Panc1 (cell line): Measurements from ENCODE around the gene BEGAIN.

ENCODE experiments used
- POLR2AphosphoS5 ChIP-seq: IDR thresholded peaks from 2 replicates; pipeline ENCODE4 v1.6.1; 2012; ENCODE audit warnings: mild to moderate bottlenecking, low read depth, low read length, moderate library complexity
- TCF7L2 ChIP-seq: IDR thresholded peaks from 2 replicates; pipeline ENCODE4 v1.6.1; 2011; ENCODE audit warnings: mild to moderate bottlenecking, low read depth, low read length, inconsistent platforms
- TF ChIP-seq, protein P1 (sequence below): fragments of 450-650 bp; IDR thresholded peaks from 2 replicates; pipeline ENCODE4 v1.5.1; 2017; ENCODE audit warnings: mild to moderate bottlenecking

DNA sequence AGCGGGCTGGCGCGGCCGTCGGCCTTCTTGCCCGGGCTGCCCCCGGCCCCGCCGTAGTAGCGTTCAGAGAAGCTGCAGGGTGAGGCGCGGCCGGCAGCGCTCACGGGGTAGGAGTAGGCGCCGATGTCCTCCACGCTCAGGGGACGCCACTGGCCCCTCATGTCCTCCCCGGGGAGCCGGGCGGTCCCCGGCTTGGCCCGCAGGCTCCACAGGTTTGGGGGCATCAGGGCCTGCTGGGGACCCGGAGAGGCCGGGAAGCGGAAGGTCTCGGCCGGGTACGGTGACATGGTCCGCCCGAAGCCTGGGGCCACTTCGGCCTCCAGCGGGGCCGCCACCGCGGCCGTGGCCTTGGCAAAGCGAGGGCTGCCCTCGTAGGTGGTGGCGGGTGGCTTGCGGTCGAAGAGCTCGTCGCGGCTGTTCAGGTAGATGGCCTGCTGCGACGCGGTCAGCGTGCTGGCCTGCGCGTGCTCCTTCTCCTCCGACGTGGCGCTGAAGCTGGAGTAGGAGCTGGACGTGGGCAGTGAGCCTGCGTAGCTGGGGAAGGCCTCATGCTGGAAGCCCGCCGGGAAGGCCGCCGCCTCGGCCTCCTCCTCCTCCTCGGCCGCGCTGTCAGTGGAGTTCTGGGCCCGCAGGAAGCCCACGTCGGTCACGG is 48.7 kb downstream of the BEGAIN start:
- TF ChIP-seq POLR2AphosphoS5 (no peak), TCF7L2 (no peak)
- TF ChIP-seq, protein P1, sequence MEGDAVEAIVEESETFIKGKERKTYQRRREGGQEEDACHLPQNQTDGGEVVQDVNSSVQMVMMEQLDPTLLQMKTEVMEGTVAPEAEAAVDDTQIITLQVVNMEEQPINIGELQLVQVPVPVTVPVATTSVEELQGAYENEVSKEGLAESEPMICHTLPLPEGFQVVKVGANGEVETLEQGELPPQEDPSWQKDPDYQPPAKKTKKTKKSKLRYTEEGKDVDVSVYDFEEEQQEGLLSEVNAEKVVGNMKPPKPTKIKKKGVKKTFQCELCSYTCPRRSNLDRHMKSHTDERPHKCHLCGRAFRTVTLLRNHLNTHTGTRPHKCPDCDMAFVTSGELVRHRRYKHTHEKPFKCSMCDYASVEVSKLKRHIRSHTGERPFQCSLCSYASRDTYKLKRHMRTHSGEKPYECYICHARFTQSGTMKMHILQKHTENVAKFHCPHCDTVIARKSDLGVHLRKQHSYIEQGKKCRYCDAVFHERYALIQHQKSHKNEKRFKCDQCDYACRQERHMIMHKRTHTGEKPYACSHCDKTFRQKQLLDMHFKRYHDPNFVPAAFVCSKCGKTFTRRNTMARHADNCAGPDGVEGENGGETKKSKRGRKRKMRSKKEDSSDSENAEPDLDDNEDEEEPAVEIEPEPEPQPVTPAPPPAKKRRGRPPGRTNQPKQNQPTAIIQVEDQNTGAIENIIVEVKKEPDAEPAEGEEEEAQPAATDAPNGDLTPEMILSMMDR = no peak
